Limb (tissue), 2 donors: Measurements from ENCODE around the gene NIPSNAP2.
A peak's percentile ranks its signal among the peaks of the same experiment; 100 is the strongest.
"Not testable (repeated sequence)": the region's sequence is repeated elsewhere in the genome, so short reads cannot be mapped to it uniquely, and the experiment has no call there.

Experiments used
- DNase-seq, 2 donors: peaks; one replicate each; pipeline ENCODE4 v3.0.0-alpha.2; 2016; ENCODE audit errors: extremely low spot score in 2 of 2

The NIPSNAP2 gene

DNA sequence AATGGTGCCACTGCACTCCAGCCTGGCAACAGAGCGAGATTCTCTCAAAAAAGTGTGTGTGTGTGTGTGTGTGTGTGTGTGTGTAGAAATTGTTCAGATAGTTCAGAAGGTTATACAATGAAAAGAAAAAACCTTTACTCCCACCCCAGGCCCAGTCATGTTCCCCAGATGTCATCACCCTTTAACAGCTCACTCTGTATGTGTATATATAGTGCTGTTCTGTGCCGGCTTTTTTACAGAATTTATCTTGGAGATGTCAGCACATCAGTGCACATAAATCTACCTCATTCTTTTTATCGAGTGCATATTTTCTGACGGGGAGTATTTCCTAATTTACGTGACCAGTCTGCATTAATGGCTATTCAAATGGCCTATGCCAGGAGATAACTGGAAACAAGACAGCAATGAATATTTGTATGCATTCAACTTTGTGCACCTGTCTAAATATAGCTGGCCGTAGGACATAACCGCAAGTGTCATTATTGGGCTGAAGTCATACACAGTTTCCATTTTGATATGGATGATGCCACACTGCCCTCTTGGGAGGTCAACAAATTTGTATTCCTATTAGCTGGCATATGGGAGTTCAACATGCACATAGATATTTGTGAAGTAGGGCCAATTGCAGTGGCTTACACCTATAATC is 11.7 kb downstream of the NIPSNAP2 start:
- DNase-seq: no peak

DNA sequence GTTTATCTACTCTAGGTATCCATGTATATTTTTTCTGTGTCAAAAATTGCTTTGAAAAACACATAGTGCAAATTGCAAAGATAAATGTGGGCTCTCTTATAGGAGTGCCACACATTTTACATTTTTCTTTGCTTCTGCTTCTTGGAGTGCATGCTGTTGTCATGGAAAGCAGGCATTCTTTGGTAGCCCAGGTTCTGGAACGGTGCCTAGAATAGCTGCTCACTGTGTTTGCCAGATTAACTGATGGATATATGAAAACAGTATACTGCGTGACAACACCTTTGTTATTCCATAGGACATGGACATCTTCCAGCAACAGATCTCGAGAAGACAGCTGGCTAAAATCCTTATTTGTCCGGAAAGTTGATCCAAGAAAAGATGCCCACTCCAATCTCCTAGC is 13.4 kb downstream of the NIPSNAP2 start:
- DNase-seq: peak in 1 of 2 donors; percentile 23

- no peak for DNase-seq
These were observed 15.9 kb downstream of the NIPSNAP2 start for GRCh38 chr7:55980266-55980665.

DNA sequence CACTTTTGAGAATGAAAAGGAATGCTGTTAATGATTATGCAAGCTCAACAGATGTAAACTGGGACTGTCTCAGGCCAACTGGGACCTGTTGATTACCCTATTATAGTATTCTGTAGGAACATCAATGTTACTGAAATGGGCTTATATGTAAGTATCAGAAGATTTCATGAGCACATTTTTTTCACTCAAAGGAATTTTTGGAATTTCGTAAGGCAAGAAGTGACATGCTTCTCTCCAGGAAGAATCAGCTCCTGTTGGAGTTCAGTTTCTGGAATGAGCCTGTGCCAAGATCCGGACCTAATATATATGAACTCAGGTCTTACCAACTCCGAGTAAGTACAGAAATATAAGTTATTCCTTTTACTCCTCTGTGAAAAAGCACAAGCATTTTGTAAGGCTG is 19.2 kb downstream of the NIPSNAP2 start:
- no peak for DNase-seq

DNA sequence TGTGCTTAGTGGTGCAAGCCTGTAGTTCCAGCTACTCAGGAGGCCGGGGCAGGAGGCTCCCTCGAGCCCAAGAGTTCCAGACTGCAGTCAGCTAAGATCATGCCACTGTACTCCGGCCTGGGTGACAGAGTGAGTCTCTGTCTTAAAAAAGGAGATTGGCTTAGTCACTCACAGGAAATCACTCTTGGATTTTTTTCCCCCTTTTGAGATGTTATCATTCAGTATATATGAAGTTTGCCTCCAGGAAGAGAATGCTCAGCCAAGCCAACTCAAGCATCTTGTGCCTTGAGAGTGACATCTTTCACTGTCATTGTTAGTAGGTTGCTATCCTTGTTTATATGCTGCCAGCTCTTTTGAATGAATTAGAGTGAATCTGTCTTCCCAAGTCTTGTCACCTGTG is 28.0 kb downstream of the NIPSNAP2 start:
- DNase-seq: no peak

- DNase-seq: no peak
These were observed 32.6 kb downstream of the NIPSNAP2 start for GRCh38 chr7:55996856-55997500.

DNA sequence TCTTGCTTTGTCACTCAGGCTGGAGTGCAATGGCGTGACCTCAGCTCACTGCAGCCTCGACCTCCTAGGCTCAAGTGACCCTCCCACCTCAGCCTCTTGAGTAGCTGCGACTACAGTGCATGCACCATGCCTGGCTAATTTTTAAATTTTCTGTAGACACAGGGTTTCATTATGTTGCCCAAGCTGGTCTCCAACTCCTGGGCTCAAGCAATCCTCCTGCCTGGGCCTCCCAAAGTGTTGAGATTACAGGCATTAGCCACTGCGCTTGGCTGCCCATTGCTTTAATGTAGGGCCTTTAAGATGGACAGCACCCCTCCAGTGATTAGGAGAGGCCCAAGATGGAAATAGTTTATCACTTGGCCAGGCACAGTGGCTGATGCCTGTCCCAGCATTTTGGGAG is 39.4 kb downstream of the NIPSNAP2 start:
- DNase-seq: no peak

DNA sequence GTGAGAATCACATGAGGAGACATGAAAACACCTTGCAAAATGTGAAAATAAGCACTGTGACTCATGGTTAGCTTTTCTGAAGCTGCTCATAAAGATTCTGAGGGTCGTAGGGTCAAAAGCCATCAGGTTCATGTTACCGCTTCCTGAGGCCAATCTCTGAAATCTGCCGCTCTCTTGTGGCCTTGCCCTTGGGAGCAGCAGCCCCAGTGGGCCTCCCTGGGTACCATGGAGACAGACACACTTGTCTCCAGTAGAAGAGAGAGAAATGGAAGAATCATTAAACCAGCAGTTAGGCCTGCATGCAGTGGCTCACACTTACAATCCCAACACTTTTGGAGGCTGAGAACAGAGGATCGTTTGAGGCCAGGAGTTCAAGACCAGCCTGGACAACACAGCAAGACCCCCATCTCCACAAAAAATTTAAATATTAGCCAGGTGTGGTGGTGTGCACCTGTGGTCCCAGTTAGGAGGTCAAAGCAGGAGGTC is 42.8 kb downstream of the NIPSNAP2 start:
- no peak for DNase-seq

GRCh38 chr7:56007891-56008290 is 43.5 kb downstream of the NIPSNAP2 start:
- DNase-seq: no peak

DNA sequence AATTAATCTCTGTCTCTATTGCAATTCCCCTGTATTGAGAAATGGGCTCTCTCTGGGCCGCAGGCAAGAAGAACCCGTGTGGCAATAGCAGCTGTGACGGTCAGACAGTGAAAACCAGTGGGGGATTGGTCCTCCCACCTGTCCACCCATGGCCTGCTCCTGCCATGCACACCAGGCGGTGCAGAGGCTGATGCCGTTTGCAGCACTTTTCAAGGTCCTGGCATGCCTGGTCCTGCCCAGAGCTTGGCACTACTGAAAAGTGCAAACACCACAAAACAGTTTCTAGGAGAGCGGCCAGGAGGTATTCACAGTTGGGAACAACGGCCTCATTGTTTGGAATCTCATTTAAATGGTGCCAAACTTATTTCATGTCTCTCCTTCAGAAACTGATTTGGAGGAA is 45.3 kb downstream of the NIPSNAP2 start:
- peak; percentile 5 to 29 for DNase-seq

- DNase-seq: not testable (repeated sequence)
These were observed 52.6 kb downstream of the NIPSNAP2 start for GRCh38 chr7:56017015-56017414.

DNA sequence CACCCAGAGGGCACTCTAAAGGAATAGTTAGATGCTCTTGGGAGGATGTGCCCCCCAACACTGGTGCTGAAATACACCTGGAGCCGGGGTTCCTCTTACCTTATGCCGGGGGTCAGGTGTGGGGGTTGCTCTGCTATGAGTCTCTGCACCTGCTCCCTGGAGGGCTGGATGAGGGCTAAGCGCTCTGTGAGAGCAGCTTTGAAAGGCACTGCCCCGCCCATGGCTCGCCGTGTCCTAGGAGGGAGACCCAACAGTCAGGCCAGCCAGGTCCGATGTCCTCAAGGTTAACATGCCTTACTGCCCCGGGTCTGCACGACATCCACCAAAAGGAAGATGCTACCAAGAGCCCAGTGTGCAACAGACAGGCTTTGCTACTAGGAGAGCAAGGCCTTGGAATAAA is 55.1 kb downstream of the NIPSNAP2 start:
- no peak for DNase-seq

GRCh38 chr7:56023500-56023899 is 59.1 kb downstream of the NIPSNAP2 start:
- DNase-seq: no peak

DNA sequence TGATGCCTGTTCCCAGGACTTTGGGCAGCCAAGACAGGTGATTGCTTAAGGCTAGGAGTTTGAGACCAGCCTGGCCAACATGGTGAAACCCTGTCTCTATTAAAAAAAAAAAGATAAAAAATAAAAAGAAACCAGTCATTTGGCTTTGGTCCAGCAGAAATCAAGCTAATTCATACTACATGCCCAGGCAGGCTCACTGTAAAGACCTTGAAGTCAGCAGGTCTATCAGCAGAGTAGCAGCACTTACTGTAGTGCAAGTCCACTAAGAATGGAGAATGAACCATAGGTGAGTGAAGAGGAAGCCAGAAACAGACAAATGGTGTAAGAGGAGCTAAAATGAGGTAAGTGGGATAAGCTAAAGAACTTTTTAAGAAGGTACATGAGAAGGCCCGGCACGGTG is 62.2 kb downstream of the NIPSNAP2 start:
- DNase-seq: no peak

- DNase-seq: no peak
These were observed 64.7 kb downstream of the NIPSNAP2 start for GRCh38 chr7:56028942-56029630.

GRCh38 chr7:56030340-56030739 is 66.0 kb downstream of the NIPSNAP2 start:
- DNase-seq: no peak

GRCh38 chr7:56031556-56031955 is 67.2 kb downstream of the NIPSNAP2 start:
- DNase-seq: not testable (repeated sequence)

- DNase-seq: not testable (repeated sequence)
These were observed 68.2 kb downstream of the NIPSNAP2 start for GRCh38 chr7:56032578-56032977.

- DNase-seq: peak; percentile 69 to 80
These were observed 69.5 kb downstream of the NIPSNAP2 start for GRCh38 chr7:56033671-56034432.

DNA sequence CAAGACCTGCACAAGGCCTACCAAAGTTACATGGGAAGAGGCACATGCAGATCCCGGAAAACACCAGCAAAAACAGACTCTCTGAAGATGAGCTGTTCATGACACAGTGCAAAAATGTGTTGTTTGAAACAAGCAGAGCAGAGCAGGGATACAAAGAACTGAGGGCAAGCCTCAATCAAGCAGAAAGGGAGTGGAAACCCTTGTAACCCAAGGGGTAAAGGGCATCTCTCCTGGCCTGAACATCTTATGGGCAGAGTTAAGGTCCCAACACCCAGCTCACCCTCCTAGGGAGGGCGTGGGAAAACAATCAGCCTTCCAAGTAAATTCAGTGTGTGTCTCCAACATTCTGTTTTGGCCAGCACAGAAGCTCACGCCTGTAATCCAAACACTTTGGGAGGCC is 76.3 kb downstream of the NIPSNAP2 start:
- no peak for DNase-seq

DNA sequence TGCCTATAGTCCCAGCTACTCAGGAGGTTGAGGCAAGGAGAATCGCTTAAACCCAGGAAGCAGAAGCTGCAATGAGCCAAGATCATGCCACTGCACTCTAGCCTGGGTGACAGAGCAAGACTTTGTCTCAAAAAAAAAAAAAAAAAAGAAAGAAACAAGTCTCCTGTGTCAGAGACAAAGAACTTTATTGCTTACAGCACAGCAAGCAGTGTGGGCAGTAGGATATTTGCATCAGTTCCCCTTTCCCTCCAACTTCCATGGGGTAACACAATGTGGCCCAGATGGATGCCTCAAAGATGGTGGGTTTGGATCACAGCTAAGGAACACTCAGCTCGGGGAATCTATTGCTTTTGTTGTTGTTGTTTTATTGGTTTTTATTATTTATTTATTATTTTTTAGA is 81.4 kb downstream of the NIPSNAP2 start:
- not testable (repeated sequence) for DNase-seq
